Mesenteric fat pad (tissue), 1 donor: ENCODE measurements around the gene CACNG1. TPM values are rescaled to one million over a fixed set of nuclear protein-coding genes. Genes with fewer than 3 reads are reported as not detected.

Experiments used
- DNase-seq: peaks from one replicate; pipeline ENCODE4 v3.0.0-alpha.2; 2020; ENCODE audit warnings: low spot score
- long read RNA-seq: library from polyadenylated mRNA; unstranded; transcript quantifications from one replicate; pipeline ENCODE4 v2.0.0, GENCODE V29; 2020
- total RNA-seq: library from RNA; stranded (reverse); fragmentation: NEBNext Ultra II Directional; extraction: Animal tissue kit (Norgen Biotek cat#: 25700); gene quantifications from one replicate; pipeline ENCODE4 v1.2.1, GENCODE V29; 2021
- donor health status: DM: yes; HTN: yes; CAD: no.

CACNG1 gene
- not detected for total RNA-seq
- long read RNA-seq, result 0 reads

DNA sequence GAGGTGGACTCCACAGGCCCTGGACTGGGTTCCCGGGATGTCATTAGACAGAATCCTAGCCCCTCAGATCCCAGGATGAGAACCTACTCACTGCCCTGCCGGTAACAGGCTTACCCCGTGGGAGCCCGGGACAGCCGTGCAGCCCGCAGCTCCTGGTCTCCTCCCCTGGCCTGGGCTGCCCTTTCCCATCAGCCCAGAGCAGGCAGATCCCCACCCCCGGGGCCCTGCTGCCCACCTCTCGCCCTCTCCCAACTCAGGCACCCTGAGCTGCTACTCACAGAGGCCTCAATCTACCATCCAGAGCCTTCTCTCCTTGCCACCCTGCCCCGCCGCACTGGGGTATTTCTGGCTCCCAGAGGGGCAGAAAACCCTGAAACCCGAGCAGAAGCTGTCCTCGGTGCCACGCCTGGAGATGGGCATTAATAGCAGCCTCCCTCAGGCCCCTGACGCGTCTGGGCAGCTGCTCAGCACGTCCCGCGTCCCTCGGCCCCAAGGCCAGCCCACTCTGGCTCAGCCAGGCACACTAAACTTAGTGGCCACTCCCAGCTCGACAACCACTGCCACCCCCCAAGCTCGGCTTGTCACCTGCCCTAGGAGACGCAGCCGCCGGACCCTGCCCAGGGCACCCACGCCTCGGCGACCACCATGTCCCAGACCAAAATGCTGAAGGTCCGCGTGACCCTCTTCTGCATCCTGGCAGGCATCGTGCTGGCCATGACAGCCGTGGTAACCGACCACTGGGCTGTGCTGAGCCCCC is at the start of gene CACNG1:
CACNG1 (plus strand) TSS at position 539 of the 757 bp plus-strand sequence; CDS start at position 646, 107 bp downstream.
- no peak for DNase-seq

- no peak for DNase-seq
These were observed 49.3 kb upstream of the CACNG1 start for GRCh38 chr17:66994930-66995535.

- DNase-seq, result no peak
These were observed 48.4 kb upstream of the CACNG1 start for GRCh38 chr17:66995944-66996343.

- DNase-seq, result no peak
These were observed 47.4 kb upstream of the CACNG1 start for GRCh38 chr17:66996926-66997325.

GRCh38 chr17:67003231-67003630 is 41.1 kb upstream of the CACNG1 start:
- DNase-seq, result no peak

DNA sequence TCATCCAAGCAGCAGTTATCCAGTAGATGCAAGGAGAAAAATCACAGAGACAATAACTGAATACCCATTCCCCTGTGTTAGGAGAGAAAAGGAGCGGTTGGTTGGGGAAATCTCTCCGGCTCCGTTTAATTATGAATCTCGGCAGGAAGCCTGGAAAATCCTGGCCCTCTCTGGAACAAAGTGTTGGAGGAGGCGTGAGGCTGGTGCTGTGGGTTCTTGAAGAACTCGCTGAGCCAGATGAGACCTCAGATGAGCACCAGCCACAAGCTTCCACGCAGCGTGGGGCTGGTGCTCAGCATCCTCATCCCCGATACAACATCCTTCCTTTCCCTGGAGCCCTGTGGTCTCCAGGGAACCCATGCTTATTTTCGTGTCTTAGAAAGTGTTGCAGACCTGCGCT is 40.2 kb upstream of the CACNG1 start:
- no peak for DNase-seq

DNA sequence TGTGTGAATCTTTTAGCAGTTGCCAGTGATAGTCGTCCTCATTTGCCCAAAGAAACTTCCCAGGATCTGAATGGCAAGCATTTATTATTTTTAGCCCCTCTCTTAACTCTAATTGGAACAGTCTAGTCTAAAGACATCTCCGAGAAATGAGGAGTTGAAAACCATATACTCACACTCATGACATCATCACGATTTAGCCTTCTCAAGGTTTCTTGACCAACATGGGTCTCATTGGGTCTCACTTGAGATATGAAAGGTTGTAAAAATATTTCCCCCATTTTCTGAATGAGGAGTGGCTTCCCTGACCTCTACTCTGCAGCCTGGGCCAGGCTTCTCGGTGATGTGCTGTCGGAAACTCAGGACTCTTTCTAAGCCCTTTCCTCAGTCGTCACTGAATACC is 37.1 kb upstream of the CACNG1 start:
- DNase-seq, result no peak

GRCh38 chr17:67008101-67008500 is 36.3 kb upstream of the CACNG1 start:
- no peak for DNase-seq

GRCh38 chr17:67011527-67012175 is 32.7 kb upstream of the CACNG1 start:
- DNase-seq, result no peak

- no peak for DNase-seq
These were observed 30.5 kb upstream of the CACNG1 start for GRCh38 chr17:67013891-67014290.

DNA sequence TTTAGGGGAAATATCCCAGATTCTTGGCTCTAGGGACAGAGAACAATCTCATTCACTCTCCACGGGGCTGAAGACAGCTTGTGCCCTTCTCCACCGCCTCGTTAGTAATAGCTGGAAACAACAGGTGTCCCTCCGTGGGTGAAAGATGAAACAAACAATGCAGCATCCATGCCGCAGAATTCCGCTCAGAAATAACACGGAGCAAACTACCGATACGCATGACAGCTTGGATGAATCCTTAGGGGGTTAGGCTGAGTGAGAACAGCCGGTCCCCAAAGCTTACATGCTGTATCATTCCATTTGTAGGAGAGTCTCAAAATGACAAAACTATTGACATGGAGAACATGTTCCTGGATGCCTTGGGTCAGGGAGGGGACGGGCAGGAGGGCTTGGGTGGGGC is 29.4 kb upstream of the CACNG1 start:
- DNase-seq, result no peak

- DNase-seq, result no peak
These were observed 28.2 kb upstream of the CACNG1 start for GRCh38 chr17:67016039-67016762.

DNA sequence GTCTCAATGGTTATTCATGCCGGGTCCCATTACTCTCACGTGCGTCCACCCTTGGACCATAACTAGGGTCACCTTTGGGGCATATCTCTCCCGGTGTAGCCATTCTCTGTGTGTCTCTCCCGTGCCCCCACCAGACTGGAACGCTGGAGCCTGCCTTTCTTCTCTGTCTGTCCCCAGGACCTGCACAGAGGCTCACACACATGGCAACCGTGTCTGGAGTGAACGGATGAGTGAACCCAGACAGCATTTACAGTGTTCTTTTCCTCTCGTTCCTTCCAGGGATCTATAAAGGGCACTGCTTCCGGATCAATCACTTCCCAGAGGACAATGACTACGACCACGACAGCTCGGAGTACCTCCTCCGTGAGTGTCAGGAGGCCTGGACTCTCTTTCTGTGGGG is 26.4 kb upstream of the CACNG1 start:
- no peak for DNase-seq

DNA sequence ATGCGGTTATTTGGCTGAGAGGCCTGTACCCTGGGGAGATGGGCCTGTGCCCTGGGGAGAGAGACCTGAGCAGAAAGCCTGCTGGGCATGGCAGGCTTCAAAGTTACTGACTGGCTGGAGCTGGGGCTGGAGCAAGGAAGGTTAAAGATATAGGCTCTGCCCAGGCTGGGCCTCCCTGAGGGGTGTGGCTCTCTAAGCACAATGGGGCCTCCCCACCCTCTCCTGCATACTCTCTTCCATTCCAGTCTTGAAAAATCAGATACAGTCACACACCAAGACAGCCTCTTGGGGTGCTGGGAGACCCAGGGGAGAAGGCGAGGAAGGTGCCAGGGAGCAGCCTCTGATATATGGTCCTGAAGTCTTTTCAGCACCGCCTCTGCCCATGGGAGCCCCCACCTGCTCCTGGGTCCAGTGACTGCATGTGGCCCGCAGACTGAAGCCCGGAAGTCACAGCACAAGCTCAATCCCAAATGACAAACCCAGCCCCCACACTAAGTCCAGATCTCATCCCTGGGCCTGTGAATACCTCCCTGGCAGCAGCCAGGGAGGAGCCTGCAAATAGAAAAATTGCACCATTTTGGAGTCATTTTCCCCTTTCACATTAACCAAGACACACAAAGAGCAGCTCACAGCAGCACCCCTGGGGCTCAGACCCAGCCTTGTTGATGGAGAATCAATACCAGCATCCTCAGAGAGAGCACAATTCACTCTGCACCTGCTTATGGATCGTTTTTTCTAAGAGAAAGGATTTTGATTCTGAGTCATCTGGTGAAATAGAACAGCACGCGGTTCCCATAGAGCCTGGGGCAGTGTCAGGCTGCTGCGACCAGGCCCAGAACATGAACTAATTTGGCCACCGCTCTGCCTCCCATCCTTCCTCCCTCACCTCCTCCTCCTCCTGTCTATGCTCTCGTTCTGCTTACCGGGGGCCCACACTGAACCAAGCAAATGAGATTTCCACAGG is 25.6 kb upstream of the CACNG1 start:
- DNase-seq, result no peak

- DNase-seq, result no peak
These were observed 24.5 kb upstream of the CACNG1 start for GRCh38 chr17:67019809-67020208.

GRCh38 chr17:67020293-67020766 is 24.0 kb upstream of the CACNG1 start:
- DNase-seq, result no peak

- no peak for DNase-seq
These were observed 23.2 kb upstream of the CACNG1 start for GRCh38 chr17:67021196-67021595.

DNA sequence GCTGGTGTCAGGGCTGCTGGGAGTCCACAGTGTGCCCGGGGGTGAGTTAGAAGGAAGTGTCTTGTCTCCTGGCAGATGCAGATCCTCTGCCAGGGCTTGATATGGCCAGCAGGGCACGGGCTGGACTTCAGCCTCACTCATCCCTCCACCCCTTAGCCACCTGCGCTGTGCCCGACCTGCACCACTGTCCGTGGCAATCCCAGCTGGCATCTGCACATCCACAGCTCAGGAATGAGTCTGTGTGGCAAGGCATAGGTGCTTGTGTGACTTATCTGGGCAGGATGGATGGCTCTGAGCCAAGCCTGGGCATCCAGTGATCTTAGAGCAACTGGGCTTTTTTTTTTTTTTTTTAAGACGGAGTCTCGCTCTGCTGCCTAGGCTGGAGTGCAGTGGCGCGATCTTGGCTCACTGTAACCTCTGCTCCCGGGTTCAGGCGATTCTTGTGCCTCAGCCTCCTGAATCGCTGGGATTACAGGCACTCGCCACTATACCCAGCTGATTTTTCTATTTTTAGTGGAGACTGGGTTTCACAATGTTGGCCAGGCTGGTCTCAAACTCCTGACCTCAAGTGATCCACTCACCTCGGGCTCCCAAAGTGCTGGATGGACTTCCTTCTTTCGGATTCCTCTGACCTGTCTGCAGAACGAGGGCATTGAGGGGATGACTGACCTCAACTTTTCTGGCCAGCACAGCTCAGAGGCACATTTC is 22.5 kb upstream of the CACNG1 start:
- no peak for DNase-seq

- DNase-seq, result no peak
These were observed 21.9 kb upstream of the CACNG1 start for GRCh38 chr17:67022451-67022810.

DNA sequence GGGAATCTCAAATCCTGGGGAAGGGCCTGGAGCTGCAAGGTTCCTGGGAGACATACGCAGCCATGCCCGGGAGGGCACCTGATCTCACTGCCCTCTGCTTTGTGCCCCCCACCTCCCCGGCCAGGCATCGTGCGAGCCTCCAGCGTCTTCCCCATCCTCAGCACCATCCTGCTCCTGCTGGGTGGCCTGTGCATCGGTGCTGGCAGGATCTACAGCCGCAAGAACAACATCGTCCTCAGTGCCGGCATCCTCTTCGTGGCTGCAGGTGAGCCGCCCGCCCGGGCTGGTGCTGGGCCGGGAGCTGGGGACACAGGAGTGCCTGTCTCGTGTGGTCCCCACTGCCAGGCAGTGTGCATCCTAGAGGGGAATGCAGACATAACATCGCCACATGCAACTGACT is 19.6 kb upstream of the CACNG1 start:
- no peak for DNase-seq
